OCI-M2 (cell line): ENCODE measurements around the gene FMO4.
"Not testable (repeated sequence)": the region's sequence is repeated elsewhere in the genome, so short reads cannot be mapped to it uniquely, and the experiment has no call there.

Experiments
- DNase-seq: peaks from one replicate; lab custom pipeline; 2025; ENCODE audit not compliant: unreplicated experiment; lab: John Stamatoyannopoulos, UW

Gene FMO4, protein sequence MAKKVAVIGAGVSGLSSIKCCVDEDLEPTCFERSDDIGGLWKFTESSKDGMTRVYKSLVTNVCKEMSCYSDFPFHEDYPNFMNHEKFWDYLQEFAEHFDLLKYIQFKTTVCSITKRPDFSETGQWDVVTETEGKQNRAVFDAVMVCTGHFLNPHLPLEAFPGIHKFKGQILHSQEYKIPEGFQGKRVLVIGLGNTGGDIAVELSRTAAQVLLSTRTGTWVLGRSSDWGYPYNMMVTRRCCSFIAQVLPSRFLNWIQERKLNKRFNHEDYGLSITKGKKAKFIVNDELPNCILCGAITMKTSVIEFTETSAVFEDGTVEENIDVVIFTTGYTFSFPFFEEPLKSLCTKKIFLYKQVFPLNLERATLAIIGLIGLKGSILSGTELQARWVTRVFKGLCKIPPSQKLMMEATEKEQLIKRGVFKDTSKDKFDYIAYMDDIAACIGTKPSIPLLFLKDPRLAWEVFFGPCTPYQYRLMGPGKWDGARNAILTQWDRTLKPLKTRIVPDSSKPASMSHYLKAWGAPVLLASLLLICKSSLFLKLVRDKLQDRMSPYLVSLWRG

DNA sequence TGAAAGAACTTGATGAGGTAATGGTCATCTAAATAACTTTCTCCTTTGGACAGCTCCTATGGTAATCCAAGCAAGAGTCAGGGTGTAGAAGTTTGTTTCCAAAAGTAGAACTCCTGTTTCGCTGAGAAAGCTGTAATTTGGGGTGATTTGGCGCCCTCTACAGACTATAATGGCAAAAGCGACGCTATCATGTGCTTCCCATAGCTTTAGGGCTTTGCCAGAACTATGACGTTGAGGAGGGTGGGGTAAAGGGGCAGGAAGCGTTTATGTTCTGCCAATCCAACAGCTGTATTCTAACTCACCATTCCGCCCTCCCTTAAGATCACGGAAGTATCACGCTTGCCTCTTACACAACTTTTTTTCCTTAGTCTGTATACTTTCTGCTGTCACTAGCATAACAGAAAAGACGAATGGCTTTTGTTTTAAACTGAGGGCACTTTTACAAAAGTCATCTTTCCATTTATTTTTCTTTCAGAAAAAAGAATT, at the start of gene FMO4:
FMO4 (plus strand) TSS at position 349 of the 486 bp plus-strand sequence. CDS start 5,643 bp downstream, outside the sequence.
- peak; percentile 53 for DNase-seq

GRCh38 chr1:171265686-171266085, 48.3 kb upstream of the FMO4 start:
- DNase-seq: no peak

DNA sequence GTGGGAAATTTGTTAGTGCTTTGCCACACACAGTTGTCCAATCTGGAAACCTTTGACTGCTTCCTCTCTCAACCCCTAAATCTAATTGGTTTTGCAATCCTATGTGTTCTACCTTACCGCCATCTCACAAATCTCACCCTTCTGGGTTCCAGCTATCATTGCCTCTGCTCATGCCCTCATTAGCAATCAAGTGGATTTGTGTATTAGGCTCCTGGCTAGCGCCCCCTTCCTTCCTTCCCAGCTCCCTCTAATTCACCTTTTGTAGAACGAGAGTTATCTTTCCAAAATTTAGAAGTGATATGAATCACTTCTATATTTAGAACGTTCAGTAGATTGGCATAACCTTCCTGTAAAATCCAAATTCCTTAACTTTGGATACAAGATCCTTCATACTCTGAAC, 47.1 kb upstream of the FMO4 start:
- no peak for DNase-seq

- DNase-seq: no peak
Measured at GRCh38 chr1:171267391-171267790, 46.6 kb upstream of the FMO4 start.

- DNase-seq: no peak
Measured at GRCh38 chr1:171270806-171271205, 43.2 kb upstream of the FMO4 start.

DNA sequence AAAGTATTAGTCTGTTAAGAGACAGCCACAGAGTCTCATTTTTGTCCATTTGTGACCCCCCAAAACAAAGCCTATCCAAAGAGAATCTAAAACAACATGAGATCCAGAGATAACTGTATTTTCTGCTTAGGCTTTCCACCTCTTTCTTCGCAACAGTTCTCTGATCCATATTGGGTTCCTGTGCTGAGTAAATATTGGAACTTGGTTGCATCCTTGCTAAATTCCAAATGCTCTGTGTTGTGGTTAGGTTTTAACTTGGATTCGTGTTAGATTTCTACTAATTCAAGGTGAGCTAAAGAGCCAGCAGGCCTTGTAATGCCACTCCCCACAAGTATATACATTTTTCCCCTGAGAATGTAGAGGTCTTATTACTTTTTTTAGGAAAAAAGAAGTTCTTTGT, 36.4 kb upstream of the FMO4 start:
- no peak for DNase-seq

DNA sequence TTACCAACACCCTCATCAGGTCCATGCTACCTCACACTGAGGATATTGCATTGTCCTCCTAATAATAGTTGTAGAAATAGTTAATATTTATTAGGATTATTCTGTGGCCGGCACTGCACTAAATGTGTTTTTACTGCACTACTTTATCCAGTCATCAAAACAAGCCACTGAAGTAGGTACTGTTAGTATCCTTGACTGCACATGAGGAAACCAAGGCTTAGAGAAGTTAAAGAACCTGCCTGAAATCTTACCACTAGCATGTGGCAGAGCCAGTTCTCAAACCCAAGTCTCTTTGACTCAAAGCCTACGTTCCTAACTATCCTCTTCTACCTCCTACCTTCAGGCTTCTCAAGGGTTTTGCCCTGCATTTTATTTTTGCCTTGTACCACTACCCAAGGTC, 34.7 kb upstream of the FMO4 start:
- no peak for DNase-seq

GRCh38 chr1:171279678-171280077, 34.3 kb upstream of the FMO4 start:
- no peak for DNase-seq

GRCh38 chr1:171280599-171280998, 33.4 kb upstream of the FMO4 start:
- DNase-seq: no peak

- peak; percentile 35 for DNase-seq
Measured at GRCh38 chr1:171286032-171286705, 27.8 kb upstream of the FMO4 start.

DNA sequence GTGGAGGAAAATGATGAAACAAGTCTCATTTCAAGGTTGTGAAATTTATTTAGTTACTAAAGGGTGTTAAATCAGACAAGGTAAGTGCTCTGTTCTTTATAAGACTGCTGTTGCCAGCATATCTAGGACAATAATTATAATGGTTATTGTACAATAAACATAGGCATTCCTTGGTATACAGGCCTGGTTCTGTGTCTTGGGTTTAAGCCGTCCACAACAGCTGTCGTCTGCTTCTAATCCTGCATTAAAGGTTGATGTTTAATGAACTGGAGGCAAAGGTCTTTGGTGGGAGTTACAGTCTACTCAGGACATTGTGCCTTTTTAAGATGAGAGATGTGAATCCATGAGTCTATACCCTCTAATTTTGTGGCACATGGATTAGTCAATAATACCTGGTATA, 23.4 kb upstream of the FMO4 start:
- DNase-seq: no peak

- DNase-seq: no peak
Measured at GRCh38 chr1:171292799-171293198, 21.2 kb upstream of the FMO4 start.

- not testable (repeated sequence) for DNase-seq
Measured at GRCh38 chr1:171295383-171295782, 18.6 kb upstream of the FMO4 start.

- DNase-seq: no peak
Measured at GRCh38 chr1:171295821-171296220, 18.2 kb upstream of the FMO4 start.

DNA sequence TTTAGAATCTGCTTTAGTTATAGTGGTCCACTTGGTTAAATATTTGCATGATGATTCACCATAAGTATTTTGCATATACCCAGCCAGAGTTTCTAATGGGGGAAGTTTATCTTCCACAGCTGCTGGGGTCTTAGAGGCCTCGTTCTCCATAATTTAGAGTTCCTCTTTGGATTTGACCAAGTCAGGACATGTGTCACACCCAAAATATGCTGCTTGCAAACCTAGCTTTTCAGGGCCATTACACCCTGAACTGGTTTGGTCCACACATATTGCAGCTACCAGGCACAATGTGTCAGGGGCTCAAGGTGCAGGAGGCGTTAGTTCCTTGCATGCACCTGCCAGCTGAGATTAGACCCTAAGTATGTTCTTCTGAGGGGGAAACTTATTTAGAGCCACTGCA, 17.1 kb upstream of the FMO4 start:
- DNase-seq: no peak

DNA sequence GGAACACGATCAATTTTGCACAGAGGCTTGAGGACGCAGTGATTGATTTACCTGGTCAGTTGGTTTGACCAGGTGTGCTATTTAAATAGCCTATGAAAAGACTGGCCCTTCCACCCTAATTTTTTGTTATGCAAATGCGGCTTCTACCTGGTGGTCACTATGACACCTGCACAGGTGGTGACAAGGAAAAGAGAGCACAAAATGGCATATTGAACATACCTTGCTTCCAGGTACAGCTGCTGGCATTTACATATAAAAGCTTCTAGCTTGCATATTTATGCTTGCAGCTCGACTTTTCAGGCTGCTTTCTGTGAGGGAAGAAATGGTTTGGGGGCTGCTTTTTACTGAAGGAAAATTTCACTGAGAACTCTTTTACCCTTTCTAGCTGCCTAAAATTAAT, 15.3 kb upstream of the FMO4 start:
- DNase-seq: no peak

DNA sequence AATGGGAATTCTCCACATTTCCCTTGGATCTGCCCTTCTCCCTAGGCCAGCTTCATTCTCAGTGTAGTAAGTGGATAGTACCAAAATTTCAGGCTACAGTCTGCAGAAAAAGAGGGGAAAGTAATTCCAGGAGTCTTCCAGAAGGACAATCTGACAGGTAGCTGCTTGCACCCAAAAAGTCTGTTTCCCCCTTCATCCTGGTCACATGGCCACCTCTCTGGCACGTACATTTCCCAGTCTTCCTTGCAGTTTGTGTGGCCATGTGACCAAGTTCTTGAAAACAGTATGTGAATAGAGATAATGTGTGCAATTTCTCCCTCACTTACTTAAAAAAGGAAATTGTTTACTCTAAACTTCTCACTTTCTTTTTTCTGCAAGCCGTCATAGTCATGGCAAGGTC, 14.6 kb upstream of the FMO4 start:
- no peak for DNase-seq

GRCh38 chr1:171300401-171300800, 13.6 kb upstream of the FMO4 start:
- DNase-seq: no peak

- DNase-seq: no peak
Measured at GRCh38 chr1:171310661-171311087, 3.3 kb upstream of the FMO4 start.

DNA sequence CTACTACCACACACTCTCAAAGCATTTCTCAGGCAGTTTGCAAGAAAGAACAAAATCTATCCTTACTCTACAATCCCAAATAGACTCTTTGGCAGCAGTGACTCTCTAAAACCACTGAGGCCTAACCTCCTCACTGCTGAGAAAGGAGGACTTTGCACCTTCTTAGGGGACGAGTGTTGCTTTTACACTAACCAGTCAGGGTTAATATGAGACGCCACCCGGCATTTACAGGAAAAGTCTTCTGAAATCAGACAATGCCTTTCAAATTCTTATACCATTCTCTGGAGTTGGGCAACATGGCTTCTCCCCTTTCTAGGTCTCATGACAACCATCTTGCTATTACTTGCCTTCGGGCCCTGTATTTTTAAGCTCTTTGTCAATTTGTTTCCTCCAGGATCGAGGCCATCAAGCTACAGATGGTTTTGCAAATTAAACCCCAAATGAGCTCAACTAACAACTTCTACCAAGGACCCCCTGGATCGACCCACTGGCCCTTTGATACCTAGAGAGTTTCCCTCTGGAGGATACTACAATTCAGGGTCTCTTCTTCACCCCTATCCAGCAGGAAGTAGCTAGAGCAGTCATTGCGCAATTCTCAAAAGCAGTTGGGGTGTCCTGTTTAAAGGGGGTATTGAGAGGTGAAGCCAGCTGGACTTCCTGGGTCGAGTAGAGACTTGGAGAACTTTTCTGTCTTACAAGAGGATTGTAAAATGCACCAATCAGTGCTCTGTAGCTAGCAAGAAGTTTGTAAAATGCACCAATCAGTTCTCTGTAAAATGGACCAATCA, 2.0 kb upstream of the FMO4 start:
- DNase-seq: no peak

GRCh38 chr1:171313319-171313834, 606 bp upstream of the FMO4 start:
- no peak for DNase-seq
